HG03354 (cell line): ENCODE results near the gene IRF2BP2.

Experiments used
- ATAC-seq: cut with Tn5 transposase; IDR thresholded peaks from one replicate; pipeline ENCODE4 v1.9.1; 2021; ENCODE audit warnings: mild to moderate bottlenecking; ENCODE audit not compliant: unreplicated experiment, poor library complexity, severe bottlenecking

IRF2BP2 gene

DNA sequence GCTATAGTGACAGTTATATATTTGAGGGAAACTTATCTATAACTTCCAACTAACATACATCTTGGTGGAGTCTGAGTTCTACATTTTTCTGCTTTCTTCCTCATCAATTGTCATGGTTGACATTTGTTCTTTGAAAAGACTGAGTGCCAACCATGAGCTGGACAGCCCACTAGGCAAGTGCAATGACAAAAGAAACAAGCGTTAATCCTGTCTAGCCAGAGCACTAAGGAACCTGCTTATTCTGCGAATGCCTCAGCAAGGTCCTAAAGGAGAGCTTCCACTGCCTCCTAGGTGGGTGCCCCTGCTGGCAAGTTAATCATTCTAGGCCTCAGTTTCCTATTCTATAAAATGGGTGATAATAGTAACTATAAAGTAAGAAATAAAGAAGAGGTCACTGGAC is 44.8 kb downstream of the IRF2BP2 start:
- no peak for ATAC-seq

DNA sequence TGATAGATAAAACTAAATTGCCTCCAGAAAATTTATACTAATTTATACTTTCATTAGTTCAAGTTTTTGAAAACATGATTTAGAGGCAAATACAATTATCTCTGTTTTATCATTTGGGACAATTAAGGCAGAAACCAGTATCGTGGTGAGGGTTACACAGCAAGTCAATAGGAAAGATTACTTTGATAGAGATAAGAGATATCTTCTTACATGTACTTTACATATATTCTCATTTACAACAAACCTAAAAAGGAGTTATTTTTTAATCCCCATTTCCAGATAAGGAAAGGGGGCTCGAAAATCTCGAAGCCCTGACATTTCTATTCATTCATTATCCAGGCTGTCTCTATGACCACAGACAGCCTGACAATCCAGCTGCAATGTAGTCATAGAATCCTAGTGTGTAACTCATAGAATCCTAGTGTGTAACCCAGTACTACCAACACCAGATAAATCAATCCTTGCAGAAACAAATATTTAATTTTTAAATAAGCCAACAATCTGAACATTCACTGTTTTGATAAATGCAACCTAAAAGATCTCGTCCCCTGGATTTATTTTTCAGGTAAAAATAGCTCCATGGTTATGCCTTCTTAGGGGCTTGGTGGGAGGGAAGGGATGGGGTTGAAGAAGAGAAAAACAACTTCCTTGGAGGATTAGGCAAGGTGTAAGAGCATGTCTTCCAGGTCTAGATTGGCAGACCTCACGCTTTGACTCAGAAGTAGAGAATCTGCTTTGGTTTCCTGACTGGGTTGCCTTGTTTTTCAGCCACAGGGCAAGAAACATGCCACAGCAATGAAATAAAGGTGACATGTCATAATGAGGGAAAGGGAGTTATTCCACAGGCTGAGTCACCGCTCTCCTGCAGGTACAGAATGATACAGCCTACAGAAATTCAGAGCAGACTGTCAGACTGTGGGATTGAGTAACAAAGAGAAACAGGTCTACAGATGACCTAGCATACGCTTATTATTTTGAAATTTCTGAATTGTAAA is 45.6 kb downstream of the IRF2BP2 start:
- no peak for ATAC-seq

DNA sequence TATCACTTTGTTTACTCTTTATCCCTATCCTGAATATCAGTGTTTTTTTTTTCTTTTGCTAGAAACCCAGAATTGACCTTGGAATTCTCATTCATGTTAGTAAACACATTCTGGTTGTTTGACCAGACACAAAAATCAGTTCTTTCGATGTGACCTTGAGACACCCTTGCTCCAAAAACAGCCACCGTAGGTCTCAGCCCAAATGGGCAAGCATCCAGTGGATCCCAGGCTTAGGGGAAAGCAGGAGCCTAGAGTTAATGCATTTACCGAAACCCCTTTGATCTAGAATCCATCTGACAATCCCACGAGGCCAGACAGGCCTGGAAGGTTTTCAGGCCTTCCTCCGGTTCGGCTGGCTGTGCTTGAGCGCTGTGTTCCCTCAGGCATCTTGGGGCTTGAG is 47.6 kb downstream of the IRF2BP2 start:
- ATAC-seq = no peak

DNA sequence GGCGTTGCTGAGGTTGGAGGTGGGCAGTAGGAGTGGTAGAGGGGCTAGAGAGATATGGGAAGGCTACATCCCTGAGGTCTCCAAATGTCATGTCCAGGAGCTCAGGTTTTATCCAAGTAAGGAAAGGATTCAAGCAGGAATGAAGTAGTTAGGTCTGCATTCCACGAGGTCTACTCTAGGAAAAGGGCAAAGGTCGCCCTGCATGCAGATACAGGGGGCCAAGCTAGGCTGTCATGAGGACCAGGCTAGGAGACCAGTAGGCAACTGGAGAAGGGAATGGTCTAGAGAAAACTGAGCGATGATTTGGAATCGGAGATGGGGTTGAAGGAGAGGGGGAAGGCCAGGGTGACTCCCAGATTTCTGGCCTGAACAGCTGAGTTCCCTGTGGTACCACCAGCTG is 48.7 kb downstream of the IRF2BP2 start:
- ATAC-seq = no peak

DNA sequence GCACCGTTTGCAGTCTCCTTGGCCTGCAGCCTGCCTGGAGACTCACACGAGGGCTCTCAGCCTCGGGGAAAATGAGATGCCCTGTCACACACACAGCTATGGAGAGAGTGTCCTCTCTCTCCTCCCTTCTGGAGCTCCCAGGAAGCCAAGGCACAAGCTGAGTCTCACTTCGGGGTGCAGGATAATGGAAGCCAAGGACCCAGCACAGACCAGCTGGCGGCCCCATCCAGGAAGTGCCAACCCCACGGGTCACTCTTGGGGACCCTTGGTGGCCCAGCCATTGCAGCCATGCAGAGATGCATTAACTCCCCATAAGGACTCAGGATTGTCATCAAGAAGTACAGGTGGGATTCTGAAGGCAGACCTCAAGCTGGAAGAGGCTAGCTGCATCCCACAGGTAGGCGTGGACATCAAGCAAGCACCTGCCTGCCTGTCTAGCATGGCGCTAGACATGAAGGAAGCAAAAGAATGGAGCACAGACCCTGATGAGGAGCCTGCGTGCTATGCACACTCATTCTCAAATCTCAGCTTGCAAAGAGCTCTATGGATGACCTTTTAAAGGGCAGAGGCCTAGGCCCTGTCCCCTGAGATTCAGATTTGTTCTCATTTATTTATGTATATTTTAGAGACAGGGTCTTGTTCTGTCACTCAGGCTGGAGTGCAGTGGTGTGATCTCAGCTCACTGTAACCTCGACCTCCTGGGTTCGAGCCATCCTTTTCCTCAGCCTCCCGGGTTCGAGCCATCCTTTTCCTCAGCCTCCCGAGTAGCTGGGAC is 49.9 kb downstream of the IRF2BP2 start:
- no peak for ATAC-seq

DNA sequence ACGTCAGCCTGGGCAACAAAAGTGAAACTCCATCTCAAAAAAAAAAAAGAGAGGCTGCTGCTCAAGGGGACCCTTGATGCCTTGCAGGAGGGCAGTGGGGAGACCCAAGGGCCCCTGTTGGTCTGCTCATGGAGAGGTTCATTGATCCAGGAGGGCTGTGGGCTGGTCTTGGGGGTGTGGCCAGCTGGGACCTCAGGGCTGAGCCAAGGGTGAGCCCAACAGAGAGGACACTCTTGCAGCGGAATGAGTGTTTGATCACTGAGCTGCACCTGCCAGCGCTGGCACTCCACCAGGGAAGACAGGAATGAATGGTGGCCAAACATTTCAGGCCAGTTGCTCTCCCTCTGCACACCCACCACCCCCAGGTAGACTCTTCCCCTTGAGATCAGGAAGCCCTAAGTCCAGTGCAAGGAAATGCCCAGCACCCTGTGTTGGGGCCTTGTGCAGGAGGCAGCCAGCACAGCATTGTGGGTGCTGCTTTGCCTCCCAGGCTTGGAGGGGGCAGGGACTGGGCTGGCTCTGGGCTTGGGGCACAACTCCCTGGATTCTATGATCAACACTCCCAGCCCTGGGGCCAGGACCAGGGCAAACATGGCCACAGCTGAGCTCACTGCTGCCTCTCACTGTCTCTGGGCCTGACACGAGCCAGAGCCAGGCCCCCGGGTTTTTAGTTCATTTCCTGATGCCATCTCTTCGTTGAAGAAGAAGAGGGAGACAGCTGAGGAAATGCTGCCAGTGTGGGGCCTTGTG is 50.7 kb downstream of the IRF2BP2 start:
- no peak for ATAC-seq

DNA sequence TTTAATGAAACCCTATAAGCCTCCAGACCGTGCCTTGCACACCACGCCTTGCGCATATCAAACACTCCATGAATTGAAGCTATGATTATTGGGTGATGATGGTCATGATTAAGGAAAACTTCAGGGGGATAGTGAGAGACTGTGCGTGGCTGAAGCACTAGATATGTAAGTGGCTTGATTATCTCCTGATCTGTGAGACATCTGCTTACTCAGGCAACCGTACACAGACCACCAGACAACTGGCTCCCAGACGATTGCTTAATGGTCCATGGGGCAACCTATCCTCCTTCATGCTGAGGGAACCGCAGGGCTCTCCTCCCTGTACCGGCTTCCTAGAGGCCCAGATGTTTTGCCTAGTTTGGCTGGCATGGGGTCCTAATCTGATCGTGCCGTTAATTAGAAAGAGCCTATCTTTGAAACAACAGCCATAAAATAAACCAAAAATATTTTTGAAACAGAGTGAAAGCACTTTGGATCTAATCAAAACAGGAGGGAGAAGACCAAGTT is 51.6 kb downstream of the IRF2BP2 start:
- no peak for ATAC-seq

DNA sequence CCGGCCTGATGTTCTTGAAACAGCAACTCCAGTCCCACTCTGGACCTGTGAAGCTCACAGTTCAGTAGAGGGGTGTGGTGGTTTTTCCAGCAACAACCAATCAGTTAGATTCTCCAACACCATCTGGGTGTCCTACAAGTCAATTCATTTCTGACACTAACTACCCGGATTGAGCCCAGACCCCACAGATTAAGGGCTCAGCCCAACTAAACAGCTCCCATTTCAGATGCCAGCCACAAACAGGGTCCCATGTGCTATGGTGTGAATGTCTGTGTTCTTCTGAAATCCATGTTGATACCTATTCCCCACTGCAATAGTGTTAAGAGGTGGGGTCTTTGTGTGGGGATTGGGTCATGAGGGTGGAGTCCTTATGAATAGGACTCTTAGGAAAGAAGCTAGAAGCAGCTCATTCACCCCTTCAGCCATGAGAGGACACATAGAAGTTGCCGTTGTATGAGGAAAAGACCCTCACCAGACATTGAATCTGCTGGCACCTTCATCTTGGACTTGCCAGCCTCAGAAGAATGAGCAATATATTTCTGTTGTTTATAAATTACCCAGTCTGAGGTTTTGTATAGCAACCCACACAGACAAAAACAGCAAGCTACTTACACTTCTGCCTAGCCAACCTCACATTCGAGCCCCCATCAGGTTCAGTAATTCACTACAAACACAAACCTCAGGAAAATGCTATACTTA is 53.6 kb downstream of the IRF2BP2 start:
- no peak for ATAC-seq

DNA sequence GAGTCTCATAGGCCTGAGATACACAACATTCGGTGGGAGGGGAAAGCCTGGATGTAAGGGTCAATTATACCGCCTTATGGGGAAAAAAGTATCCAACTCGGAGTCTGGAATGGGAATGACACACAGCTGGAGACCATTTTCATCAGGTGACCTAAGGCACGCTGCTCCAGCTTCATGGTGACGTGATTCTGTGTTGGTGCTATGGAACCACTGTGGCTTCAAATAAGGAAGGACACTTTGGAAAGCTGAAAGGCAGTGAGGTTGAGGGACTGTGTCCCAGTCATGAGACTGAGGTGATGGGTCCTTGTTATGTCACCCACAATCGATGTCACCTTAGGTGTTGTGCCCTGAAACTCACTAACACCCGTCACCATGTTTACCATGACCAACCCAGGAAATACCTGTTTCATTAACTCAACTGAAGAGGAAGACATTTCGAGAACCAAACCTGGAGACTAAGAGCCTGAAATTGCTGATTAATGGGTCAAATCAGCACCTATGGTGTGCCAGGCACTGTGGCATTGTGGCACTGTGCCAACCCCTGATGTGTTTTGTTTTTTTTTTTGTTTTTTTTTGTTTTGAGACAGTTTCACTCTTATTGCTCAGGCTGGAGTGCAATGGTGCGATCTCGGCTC is 54.5 kb downstream of the IRF2BP2 start:
- no peak for ATAC-seq

DNA sequence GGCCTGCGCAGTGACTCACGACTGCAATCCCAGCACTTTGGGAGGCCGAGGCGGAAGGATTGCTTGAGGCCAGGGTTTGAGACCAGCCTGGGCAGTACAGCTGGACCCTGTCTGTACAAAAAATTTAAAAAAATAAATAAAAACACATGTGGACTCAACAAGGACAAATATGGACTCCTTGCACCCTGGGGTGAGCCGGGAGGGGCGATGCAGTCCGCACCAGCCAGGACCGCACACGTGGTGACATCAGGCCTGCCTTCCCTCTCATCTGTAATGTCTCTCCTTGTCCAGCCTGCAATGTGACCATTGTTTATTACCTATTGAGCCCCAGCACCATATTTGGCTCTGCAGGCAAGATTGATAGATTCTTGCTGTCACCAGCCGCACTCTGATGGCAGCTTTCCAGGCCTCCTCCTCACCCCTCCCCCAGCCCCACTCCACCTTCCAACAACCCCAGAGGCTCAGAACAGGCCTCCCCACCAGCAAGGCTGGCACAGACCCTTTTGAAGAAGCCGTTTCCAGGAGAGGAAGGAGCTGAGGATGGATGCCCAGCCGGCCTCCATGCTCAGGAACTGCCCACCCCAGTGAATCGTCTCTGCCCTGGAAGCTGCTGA is 55.2 kb downstream of the IRF2BP2 start:
- no peak for ATAC-seq
